Pancreas (tissue), 10 donors: ENCODE data around the gene RSAD2. TPM values are rescaled to one million over a fixed set of nuclear protein-coding genes. Genes with fewer than 3 reads are reported as not detected.

Experiments
- ATAC-seq, 4 donors: fragments of 200-7000 bp; cut with Tn5 transposase; one replicate each; pipeline versions ENCODE4 v1.8.0 to v1.9.1; 2020; ENCODE audit warnings: mild to moderate bottlenecking in 4 of 4, moderate library complexity in 4 of 4
- DNase-seq, 6 donors: peaks; one replicate each; pipeline ENCODE4 v3.0.0-alpha.2; 2020
- FAIRE-seq: peaks from 2 replicates; lab custom pipeline; 2012; peaks lifted over from hg19 to GRCh38; lab: Jason Lieb, UNC
- H3K27ac ChIP-seq, 4 donors: fragments of 200-600 bp; sonication (generic); 1 replicate in 3 of 4; 2 replicates in 1 of 4; pipeline versions ENCODE4 v1.5.0 to v1.8.0; 2020
- H3K27me3 ChIP-seq, 4 donors: fragments of 200-600 bp; one replicate each; pipeline ENCODE4 v1.8.0; 2021
- H3K36me3 ChIP-seq, 3 donors: fragments of 200-600 bp; sonication (generic) in 1 of 3; one replicate each; pipeline versions ENCODE4 v1.5.0 to v1.8.0; 2020 to 2021
- H3K4me1 ChIP-seq, 3 donors: fragments of 200-600 bp; one replicate each; pipeline ENCODE4 v1.8.0; 2021
- H3K4me3 ChIP-seq, 4 donors: fragments of 200-600 bp; sonication (generic) in 2 of 4; one replicate each; pipeline versions ENCODE4 v1.5.0 to v1.8.0; 2020 to 2021
- H3K9me3 ChIP-seq, 4 donors: fragments of 200-600 bp; one replicate each; pipeline ENCODE4 v1.8.0; 2021
- CTCF ChIP-seq, 4 donors: fragments of 200-600 bp; sonication (generic) in 3 of 4; IDR thresholded peaks; one replicate each; pipeline versions ENCODE4 v1.5.0 to v1.8.0; 2021; ENCODE audit warnings: antibody characterized with exemption in 4 of 4
- WGBS, 2 donors: extraction: QIAGEN DNeasy Blood & Tissue Kit; methylation state at CpG; one replicate each; pipeline ENCODE4 v1.1.7; 2013; 5-methylcytosine and 5-hydroxymethylcytosine counted together
- intact Hi-C, 3 donors: fragments of 100-400 bp; cut with DNase I; formaldehyde crosslinking; loops; one replicate each; pipeline versions ENCODE4 v1.11.1 to v1.14.2; 2022
- polyA plus RNA-seq, 2 donors: library from polyadenylated mRNA; stranded (reverse); fragments of 200-250 nt; gene quantifications; one replicate each; pipeline ENCODE4 v1.2.3, GENCODE V29; 2013
- total RNA-seq, 6 donors: library from RNA; stranded (reverse); fragmentation: NEBNext Ultra II Directional in 4 of 6; extraction: Animal tissue kit (Norgen Biotek cat#: 25700) in 4 of 6; gene quantifications; one replicate each; pipeline versions ENCODE4 v1.2.1 to v1.2.4, GENCODE V29; 2021 to 2023
- donor health status: healthy with polysubstance abuse.
- donor health status: DM: no; HTN: no; CAD: no; lungs with moderate emphysema.
- donor health status: DM: no; HTN: no; CAD: no.
- donor health status: control.
- donor health status: control.
- donor health status: Bipolar disorder and iron deficiency.
- donor health status: DM: yes; HTN: yes; CAD: no.
- donor health status: DM: no; HTN: no; CAD: no.
- donor health status: DM: no; HTN: no; CAD: no.
- donor health status: DM: yes; HTN: yes; CAD: no.

Gene RSAD2
- 1 to 10 TPM in 5 of 6 donors, under 1 TPM in 1; 0.60 to 2.9 (median 2.1) TPM for total RNA-seq
- polyA plus RNA-seq, result 1 to 10 TPM in 1 of 2 donors, under 1 TPM in 1; 0.95 to 1.9 TPM

- Histone ChIP-seq H3K27ac (peak within 1 kb of the TSS in 2 of 4 donors; percentile 51 to 67), H3K4me3 (peak within 1 kb of the TSS; percentile 9 to 47 (median 24)), H3K27me3 (no peaks in the 10 kb centered on the region), H3K4me1 (peaks cover 0 to 7% (median 0%) of the 10 kb centered on the region in 3 donors), H3K36me3 (no peaks in the 10 kb centered on the region), H3K9me3 (no peaks in the 10 kb centered on the region)
- 11 to 18% methylated on average over 10 of the region's 10 CpGs for WGBS, 2 donors
- intact Hi-C loops, result no loop called here
- FAIRE-seq (peak; percentile 65), DNase-seq (peak; percentile 31 to 57 (median 50)), ATAC-seq (peak; percentile 88 to 94 (median 94))
- no peak for TF ChIP-seq CTCF (IDR thresholded peaks at IDR 0.05)
These were observed at the start of gene RSAD2 for GRCh38 chr2:6877402-6878304. TSS of gene RSAD2 (plus strand) at chr2:6877777. CDS start at chr2:6877801, 24 bp downstream.

- no peaks in the 10 kb centered on the region for H3K9me3 ChIP-seq
- no peak overlapping the region for H3K4me3 ChIP-seq
- H3K27ac ChIP-seq, result no peak overlapping the region
- WGBS, 2 donors, result 11 to 13% methylated on average over 2 of the region's 2 CpGs
- H3K36me3 ChIP-seq, result no peaks in the 10 kb centered on the region
- H3K27me3 ChIP-seq, result no peaks in the 10 kb centered on the region
- DNase-seq, result no peak
- peak; percentile 90 for FAIRE-seq
- H3K4me1 ChIP-seq, result no peaks in the 10 kb centered on the region
- intact Hi-C loops, result no loop called here
- peak in 3 of 4 donors; percentile 7 to 29 (median 23) for TF ChIP-seq CTCF (IDR thresholded peaks at IDR 0.05)
- ATAC-seq, result peak in 3 of 4 donors; percentile 48 to 64 (median 62)
These were observed 49.3 kb upstream of the RSAD2 start for GRCh38 chr2:6828299-6828584.

GRCh38 chr2:6831229-6831628, 46.3 kb upstream of the RSAD2 start:
- TF ChIP-seq CTCF (IDR thresholded peaks at IDR 0.05), result no peak
- DNase-seq (no peak), ATAC-seq (no peak), FAIRE-seq (no peak)
- intact Hi-C loops, result no loop called here
- 18 to 28% methylated on average over 1 of the region's 1 CpG for WGBS, 2 donors
- Histone ChIP-seq H3K4me3 (no peak overlapping the region), H3K36me3 (no peaks in the 10 kb centered on the region), H3K4me1 (no peaks in the 10 kb centered on the region), H3K27ac (no peak overlapping the region), H3K9me3 (no peaks in the 10 kb centered on the region), H3K27me3 (no peaks in the 10 kb centered on the region)

GRCh38 chr2:6832596-6833299, 44.8 kb upstream of the RSAD2 start:
- 67 to 74% methylated on average over 2 of the region's 2 CpGs for WGBS, 2 donors
- H3K4me1 ChIP-seq, result no peaks in the 10 kb centered on the region
- no peak overlapping the region for H3K27ac ChIP-seq
- no peak overlapping the region for H3K4me3 ChIP-seq
- DNase-seq (no peak), FAIRE-seq (no peak), ATAC-seq (no peak)
- TF ChIP-seq CTCF (IDR thresholded peaks at IDR 0.05), result no peak
- no peaks in the 10 kb centered on the region for H3K27me3 ChIP-seq
- intact Hi-C loops, result no loop called here
- H3K36me3 ChIP-seq, result no peaks in the 10 kb centered on the region
- H3K9me3 ChIP-seq, result no peaks in the 10 kb centered on the region
